ENCODE results near the gene ANTXR1.

The ANTXR1 gene

GRCh38 chr2:69007169-69007568, 5.8 kb upstream of the ANTXR1 start:
- H3K4me3 Mint-ChIP-seq: no peak overlapping the region
- H3K36me3 Mint-ChIP-seq (ENCODE audit: low read depth): no peaks in the 10 kb centered on the region
- no peak for TF ChIP-seq CTCF (IDR thresholded peaks at IDR 0.05; ENCODE audit: unreplicated experiment in 3 of 3)
- peaks cover 14% of the 10 kb centered on the region for H3K27me3 Mint-ChIP-seq (ENCODE audit: low read depth)
- no peaks in the 10 kb centered on the region for H3K4me1 Mint-ChIP-seq
- peaks cover 15% of the 10 kb centered on the region for H3K9me3 Mint-ChIP-seq
- no peak overlapping the region for H3K27ac Mint-ChIP-seq

- no peak for TF ChIP-seq CTCF (IDR thresholded peaks at IDR 0.05; ENCODE audit: unreplicated experiment in 3 of 3)
- Mint-ChIP-seq H3K9me3 (peaks cover 10% of the 10 kb centered on the region), H3K27me3 (ENCODE audit: low read depth) (peaks cover 14% of the 10 kb centered on the region), H3K4me3 (no peak overlapping the region), H3K4me1 (no peaks in the 10 kb centered on the region), H3K36me3 (ENCODE audit: low read depth) (no peaks in the 10 kb centered on the region), H3K27ac (no peak overlapping the region)
Observed at GRCh38 chr2:69007603-69008002, 5.4 kb upstream of the ANTXR1 start.

GRCh38 chr2:69010437-69011194, 2.4 kb upstream of the ANTXR1 start:
- TF ChIP-seq CTCF (IDR thresholded peaks at IDR 0.05; ENCODE audit: unreplicated experiment in 3 of 3): no peak
- H3K9me3 Mint-ChIP-seq: no peaks in the 10 kb centered on the region
- no peaks in the 10 kb centered on the region for H3K36me3 Mint-ChIP-seq (ENCODE audit: low read depth)
- peaks cover 11% of the 10 kb centered on the region for H3K4me1 Mint-ChIP-seq
- H3K27me3 Mint-ChIP-seq (ENCODE audit: low read depth): peaks cover 14% of the 10 kb centered on the region
- H3K4me3 Mint-ChIP-seq: no peak overlapping the region
- H3K27ac Mint-ChIP-seq: no peak overlapping the region

GRCh38 chr2:69011611-69012157, 1.3 kb upstream of the ANTXR1 start:
- Mint-ChIP-seq H3K9me3 (no peaks in the 10 kb centered on the region), H3K27me3 (ENCODE audit: low read depth) (peaks cover 14% of the 10 kb centered on the region), H3K27ac (peak overlapping the region in 2 of 3 experiments; percentile 6 to 12), H3K4me1 (peaks cover 11% of the 10 kb centered on the region), H3K4me3 (peak overlapping the region; percentile 98 to 100 (median 100)), H3K36me3 (ENCODE audit: low read depth) (no peaks in the 10 kb centered on the region)
- no peak for TF ChIP-seq CTCF (IDR thresholded peaks at IDR 0.05; ENCODE audit: unreplicated experiment in 3 of 3)

- Mint-ChIP-seq H3K4me1 (peaks cover 19% of the 10 kb centered on the region), H3K9me3 (no peaks in the 10 kb centered on the region), H3K36me3 (ENCODE audit: low read depth) (peaks cover 7% of the 10 kb centered on the region), H3K27ac (peak overlapping the region; percentile 71 to 97 (median 82)), H3K27me3 (ENCODE audit: low read depth) (peaks cover 14% of the 10 kb centered on the region), H3K4me3 (peak overlapping the region; percentile 98 to 100 (median 100))
- peak; percentile 78 to 80 (median 79) for TF ChIP-seq CTCF (IDR thresholded peaks at IDR 0.05; ENCODE audit: unreplicated experiment in 3 of 3)
Observed at GRCh38 chr2:69012310-69013141, 453 bp upstream of the ANTXR1 start.
